ENCODE data around the gene AHRR. TPM values are rescaled to one million over a fixed set of nuclear protein-coding genes. Genes with fewer than 3 reads are reported as not detected.

AHRR gene
- total and polyA plus RNA-seq, 2 experiments from 2014 or later: 1.8 to 2.4 TPM

- TF ChIP-seq CTCF (IDR thresholded peaks at IDR 0.05; ENCODE audit: poor library complexity) (no peak), EZH2phosphoT487 (IDR thresholded peaks at IDR 0.05; ENCODE audit: low read depth, severe bottlenecking, unreplicated experiment) (no peak), EZH2 (IDR thresholded peaks at IDR 0.05; ENCODE audit: borderline replicate concordance) (no peak)
- Histone ChIP-seq H3K79me2 (no peaks in the 10 kb centered on the region), H3K36me3 (replicated peaks; ENCODE audit: insufficient read depth, low read depth) (no peaks in the 10 kb centered on the region), H3K27me3 (peaks cover 7% of the 10 kb centered on the region), H3K9me2 (replicated peaks; ENCODE audit: insufficient read depth) (no peaks in the 10 kb centered on the region), H3K4me1 (ENCODE audit: insufficient read depth) (no peaks in the 10 kb centered on the region), H4K20me1 (ENCODE audit: insufficient read depth, poor library complexity, severe bottlenecking) (no peaks in the 10 kb centered on the region), H3K9me3 (ENCODE audit: low read depth) (no peaks in the 10 kb centered on the region), H3K4me2 (no peak overlapping the region), H3K27ac (no peak overlapping the region), H3K4me3 (no peak overlapping the region), H2AFZ (no peak overlapping the region)
- no peak for DNase-seq (ENCODE audit: low spot score)
- 97% methylated on average over 3 of the region's 3 CpGs for WGBS (ENCODE audit: low lambda C conversion rate, missing lambda C conversion rate)
Measured at GRCh38 chr5:335740-336038, 14.2 kb downstream of the AHRR start.

- Histone ChIP-seq H3K36me3 (replicated peaks; ENCODE audit: insufficient read depth, low read depth) (no peaks in the 10 kb centered on the region), H3K9me2 (replicated peaks; ENCODE audit: insufficient read depth) (no peaks in the 10 kb centered on the region), H3K4me2 (no peak overlapping the region), H3K4me3 (no peak overlapping the region), H2AFZ (no peak overlapping the region), H3K4me1 (ENCODE audit: insufficient read depth) (no peaks in the 10 kb centered on the region), H3K79me2 (no peaks in the 10 kb centered on the region), H3K27ac (no peak overlapping the region), H4K20me1 (ENCODE audit: insufficient read depth, poor library complexity, severe bottlenecking) (no peaks in the 10 kb centered on the region), H3K9me3 (ENCODE audit: low read depth) (no peaks in the 10 kb centered on the region), H3K27me3 (peaks cover 7% of the 10 kb centered on the region)
- WGBS (ENCODE audit: low lambda C conversion rate, missing lambda C conversion rate): 73% methylated on average over 12 of the region's 12 CpGs
- DNase-seq (ENCODE audit: low spot score): peak; percentile 59
- TF ChIP-seq EZH2phosphoT487 (IDR thresholded peaks at IDR 0.05; ENCODE audit: low read depth, severe bottlenecking, unreplicated experiment) (no peak), EZH2 (IDR thresholded peaks at IDR 0.05; ENCODE audit: borderline replicate concordance) (no peak), CTCF (IDR thresholded peaks at IDR 0.05; ENCODE audit: poor library complexity) (peak; percentile 45)
Measured at GRCh38 chr5:337563-338130, 16.1 kb downstream of the AHRR start.

- no peaks in the 10 kb centered on the region for H3K27me3 ChIP-seq
- no peak overlapping the region for H3K4me2 ChIP-seq
- no peak overlapping the region for H3K4me3 ChIP-seq
- 93% methylated on average over 25 of the region's 27 CpGs for WGBS (ENCODE audit: low lambda C conversion rate, missing lambda C conversion rate)
- no peaks in the 10 kb centered on the region for H3K79me2 ChIP-seq
- no peak overlapping the region for H3K27ac ChIP-seq
- no peaks in the 10 kb centered on the region for H3K9me3 ChIP-seq (ENCODE audit: low read depth)
- H4K20me1 ChIP-seq (ENCODE audit: insufficient read depth, poor library complexity, severe bottlenecking): no peaks in the 10 kb centered on the region
- H3K9me2 ChIP-seq (replicated peaks; ENCODE audit: insufficient read depth): no peaks in the 10 kb centered on the region
- no peaks in the 10 kb centered on the region for H3K36me3 ChIP-seq (replicated peaks; ENCODE audit: insufficient read depth, low read depth)
- peaks cover 9% of the 10 kb centered on the region for H3K4me1 ChIP-seq (ENCODE audit: insufficient read depth)
- no peak for DNase-seq (ENCODE audit: low spot score)
- no peak for TF ChIP-seq CTCF (IDR thresholded peaks at IDR 0.05; ENCODE audit: poor library complexity)
- TF ChIP-seq EZH2phosphoT487 (IDR thresholded peaks at IDR 0.05; ENCODE audit: low read depth, severe bottlenecking, unreplicated experiment): no peak
- no peak for TF ChIP-seq EZH2 (IDR thresholded peaks at IDR 0.05; ENCODE audit: borderline replicate concordance)
- H2AFZ ChIP-seq: no peak overlapping the region
Measured at GRCh38 chr5:342501-343460, 21.3 kb downstream of the AHRR start.
